GM12878 (cell line): Measurements from ENCODE around the gene SNRNP27. TPM values are rescaled to one million over a fixed set of nuclear protein-coding genes. Genes with fewer than 3 reads are reported as not detected.

Source experiments
- ATAC-seq: fragments of 200-7000 bp; cut with Tn5 transposase; 3 replicates; pipeline ENCODE4 v1.9.1; 2020; ENCODE audit warnings: mild to moderate bottlenecking, moderate library complexity
- BruUV-seq: library from RNA; stranded (reverse); fragments of 400-500 nt; replicated peaks from 2 replicates; lab custom pipeline; 2021; lab: Mats Ljungman, UMichigan
- CTCF ChIA-PET: fragments of 300-600 bp; sonication (Branson Sonifier 250); formaldehyde crosslinking; extraction: SDS; loops from one replicate; lab custom pipeline; 2021; ENCODE audit warnings: inconsistent platforms; lab: Yijun Ruan, JAX
- POLR2A ChIA-PET: fragments of 350-600 bp; formaldehyde crosslinking; extraction: SDS; loops from one replicate; lab custom pipeline; 2021; ENCODE audit warnings: inconsistent platforms; lab: Charles Lee
- RAD21 ChIA-PET: fragments of 300-600 bp; sonication (Branson Sonifier 250); formaldehyde crosslinking; loops from one replicate; lab custom pipeline; 2023; ENCODE audit warnings: antibody characterized with exemption; ENCODE audit not compliant: unreplicated experiment; lab: Charles Lee
- SMC1A ChIA-PET: fragments of 300-600 bp; sonication (Branson Sonifier 250); formaldehyde crosslinking; loops from one replicate; lab custom pipeline; 2023; ENCODE audit not compliant: unreplicated experiment, uncharacterized antibody; lab: Charles Lee
- DNase-seq: peaks from one replicate; pipeline ENCODE4 v3.0.0-alpha.2; 2011; ENCODE audit warnings: low read depth, low spot score
- FAIRE-seq: peaks from 3 replicates; lab custom pipeline; 2011; peaks lifted over from hg19 to GRCh38; lab: Jason Lieb, UNC
- H2AFZ ChIP-seq: 2 replicates; pipeline ENCODE4 v1.6.0; 2011; ENCODE audit warnings: low read depth, low read length, control low read depth; ENCODE audit not compliant: control insufficient read depth
- H3K27ac ChIP-seq: 2 replicates; pipeline ENCODE4 v1.5.1; 2011; ENCODE audit warnings: control low read depth; ENCODE audit not compliant: control insufficient read depth, insufficient read depth
- H3K27me3 ChIP-seq, 2 experiments: replicated peaks in 1 of 2; 2 replicates each; pipeline versions ENCODE4 v1.6.0 to v1.6.1; 2011; ENCODE audit warnings: low read length in 1 of 2; ENCODE audit not compliant: control insufficient read depth in 2 of 2, insufficient read depth in 2 of 2
- H3K36me3 ChIP-seq, 2 experiments: 2 replicates each; pipeline ENCODE4 v1.5.1; 2011; ENCODE audit warnings: low read length in 1 of 2; ENCODE audit not compliant: control insufficient read depth in 2 of 2, insufficient read depth in 2 of 2
- H3K4me1 ChIP-seq: 2 replicates; pipeline ENCODE4 v1.6.1; 2011; ENCODE audit warnings: mild to moderate bottlenecking, low read length, moderate library complexity, mixed read lengths; ENCODE audit not compliant: control insufficient read depth, insufficient read depth
- H3K4me2 ChIP-seq: 2 replicates; pipeline ENCODE4 v1.6.0; 2011; ENCODE audit warnings: control low read depth; ENCODE audit not compliant: control insufficient read depth, insufficient read depth
- H3K4me3 ChIP-seq: fragments of 200-600 bp; sonication (generic); 2 replicates; pipeline ENCODE4 v1.5.1; 2016
- H3K79me2 ChIP-seq: 2 replicates; pipeline ENCODE4 v1.6.0; 2011; ENCODE audit warnings: low read length; ENCODE audit not compliant: control insufficient read depth, insufficient read depth
- H3K9ac ChIP-seq: 2 replicates; pipeline ENCODE4 v1.8.0; 2011; ENCODE audit warnings: low read length, control low read depth, mixed read lengths; ENCODE audit not compliant: control insufficient read depth, insufficient read depth
- H3K9me3 ChIP-seq: replicated peaks from 3 replicates; pipeline ENCODE4 v1.5.1; 2011; ENCODE audit warnings: mild to moderate bottlenecking, low read length; ENCODE audit not compliant: control insufficient read depth, insufficient read depth
- H4K20me1 ChIP-seq: 2 replicates; pipeline ENCODE4 v1.6.0; 2011; ENCODE audit not compliant: control insufficient read depth, insufficient read depth
- ATF7 ChIP-seq: fragments of 450-650 bp; IDR thresholded peaks from 2 replicates; pipeline ENCODE4 v1.6.1; 2016; ENCODE audit warnings: low read depth, mild to moderate bottlenecking
- BACH1 ChIP-seq: fragments of 450-650 bp; IDR thresholded peaks from 2 replicates; pipeline ENCODE4 v1.6.1; 2017; ENCODE audit warnings: mild to moderate bottlenecking, borderline replicate concordance
- BHLHE40 ChIP-seq, 2 experiments: fragments of 450-650 bp in 1 of 2; IDR thresholded peaks; 2 replicates each; pipeline ENCODE4 v1.6.1; 2011 to 2017; ENCODE audit warnings: low read depth in 2 of 2, borderline replicate concordance in 1 of 2, improper control_type of control experiment in 1 of 2, low read length in 1 of 2, mild to moderate bottlenecking in 1 of 2
- CHD1 ChIP-seq: IDR thresholded peaks from 2 replicates; pipeline ENCODE4 v1.6.1; 2012; ENCODE audit warnings: low read depth, low read length, improper control_type of control experiment
- GATAD2B ChIP-seq: fragments of 450-650 bp; conservative IDR thresholded peaks from 2 replicates; pipeline ENCODE4 v1.6.1; 2017; ENCODE audit warnings: low read depth, mild to moderate bottlenecking, moderate library complexity
- MTA2 ChIP-seq: fragments of 450-650 bp; IDR thresholded peaks from 2 replicates; pipeline ENCODE4 v1.6.1; 2016; ENCODE audit warnings: low read depth, mild to moderate bottlenecking, moderate library complexity
- PAX8 ChIP-seq: fragments of 450-650 bp; IDR thresholded peaks from 2 replicates; pipeline ENCODE4 v1.6.1; 2017; ENCODE audit warnings: mild to moderate bottlenecking, moderate library complexity
- RFX5 ChIP-seq: IDR thresholded peaks from 2 replicates; pipeline ENCODE4 v1.6.1; 2011; ENCODE audit warnings: low read depth, low read length, improper control_type of control experiment
- RUNX3 ChIP-seq: IDR thresholded peaks from 2 replicates; pipeline ENCODE4 v1.6.1; 2012; ENCODE audit warnings: low read length, inconsistent platforms
- WGBS: methylation state at CpG from one replicate; pipeline ENCODE4 v1.1.6; 2016; ENCODE audit warnings: low lambda C conversion rate; ENCODE audit not compliant: insufficient replicate concordance, insufficient coverage; ENCODE audit errors: missing lambda C conversion rate; 5-methylcytosine and 5-hydroxymethylcytosine counted together
- in situ Hi-C: fragments of 300-500 bp; cut with MboI; formaldehyde crosslinking; loops from 9 replicates; pipeline ENCODE4 v1.14.3; 2018; ENCODE audit warnings: mixed read lengths
- intact Hi-C: fragments of 100-400 bp; cut with micrococcal nuclease; formaldehyde crosslinking; loops from one replicate; pipeline ENCODE4 v1.14.2; 2022; ENCODE audit not compliant: unreplicated experiment
- polyA plus RNA-seq, 11 experiments: library from polyadenylated mRNA; depleted of rRNA in 4 of 11; unstranded in 6 of 11; stranded (reverse) in 5 of 11; fragments of >200 nt; fragmentation: Nextera tagmentation in 4 of 11; fragmentation: Illumina TruSeq in 1 of 11; extraction: Ambion mirVana in 4 of 11; extraction: Trizol in 1 of 11; gene quantifications; 1 replicate in 1 of 11; 2 replicates in 10 of 11; pipeline versions ENCODE4 v1.2.1 to v1.2.3, GENCODE V29; 2011 to 2016; ENCODE audit warnings: inconsistent platforms in 2 of 11, missing spikeins in 2 of 11, low read depth in 1 of 11
- total RNA-seq, 4 experiments: library from RNA; depleted of rRNA in 3 of 4; stranded (reverse); fragments of >200 nt in 3 of 4; fragmentation: Illumina TruSeq in 1 of 4; extraction: Trizol in 1 of 4; gene quantifications; 2 replicates each; pipeline versions ENCODE4 v1.2.1 to v1.2.3, GENCODE V29; 2013 to 2021
- TF ChIP-seq, protein P1 (sequence below): IDR thresholded peaks from 2 replicates; pipeline ENCODE4 v1.6.1; 2012; ENCODE audit warnings: mild to moderate bottlenecking, low read depth, low read length
- TF ChIP-seq, protein P2 (sequence below): fragments of 450-650 bp; IDR thresholded peaks from 2 replicates; pipeline ENCODE4 v1.6.1; 2018; ENCODE audit warnings: borderline replicate concordance, mild to moderate bottlenecking; ENCODE audit not compliant: partially characterized antibody
- TF ChIP-seq, protein P3 (sequence below): IDR thresholded peaks from 2 replicates; pipeline ENCODE4 v1.6.1; 2012; ENCODE audit warnings: improper control_type of control experiment, low read depth, low read length; ENCODE audit not compliant: insufficient replicate concordance

SNRNP27 gene
- total and polyA plus RNA-seq, 10 of the 15 experiments (the other 5 are each of a cell fraction or from before 2014, with no cell fraction given) = 30.6 to 89.5 (median 49.2) TPM

DNA sequence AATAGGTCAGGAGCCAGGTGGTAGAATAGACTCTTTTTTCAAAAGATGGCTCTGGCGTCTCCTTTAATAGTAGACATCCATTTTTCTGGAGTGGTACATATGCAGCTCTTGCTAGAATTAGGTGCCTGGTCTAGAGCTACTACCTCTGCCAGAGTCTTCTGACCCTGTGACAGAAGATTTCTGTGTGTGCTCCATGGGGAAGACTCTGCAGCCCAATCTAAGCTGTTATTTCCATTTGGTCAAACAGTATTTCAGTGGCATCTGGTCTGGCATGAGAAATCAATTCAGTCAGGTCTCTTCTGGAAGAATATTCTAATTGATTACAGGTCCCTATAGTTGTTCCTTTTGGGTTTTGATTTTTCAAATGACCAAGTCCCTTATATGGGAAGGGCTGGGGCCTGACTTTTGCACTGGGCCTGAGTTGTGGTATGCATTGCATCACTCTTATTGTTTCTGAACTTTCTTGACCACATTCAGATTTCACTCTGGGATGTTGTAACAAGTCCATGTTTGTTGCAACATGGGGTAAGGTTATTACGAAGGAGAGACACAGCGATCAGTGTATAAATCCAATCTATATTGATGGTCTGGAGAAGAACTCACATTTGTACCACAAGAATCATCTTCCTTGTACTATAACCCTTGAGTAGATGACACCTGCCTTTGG lies 33.2 kb downstream of the SNRNP27 start:
- ATAC-seq = no peak
- Histone ChIP-seq H3K4me3 (no peak overlapping the region), H3K4me2 (no peak overlapping the region), H3K4me1 (peaks cover 4% of the 10 kb centered on the region; the same call in 1 of the 2 replicates), H3K27ac (no peak overlapping the region), H3K36me3 (0 out of 4 replicates have a peak, but pooled peaks cover 0 to 2% of the 10 kb centered on the region in 2 experiments), H4K20me1 (no peaks in the 10 kb centered on the region), H2AFZ (no peak overlapping the region), H3K9ac (no peak overlapping the region), H3K9me3 (no peaks in the 10 kb centered on the region), H3K79me2 (no peaks in the 10 kb centered on the region), H3K27me3 (no peaks in the 10 kb centered on the region)
- no peak for DNase-seq
- ChIA-PET POLR2A (no interaction called here), RAD21 (no interaction called here), SMC1A (interaction anchor here (1.7 kb wide), 1 partner anchor 142 kb away, joined by 5 read pairs; no protein-coding TSS in a partner anchor), CTCF (interaction anchor here (1.0 kb wide), 1 partner anchor 10 kb away, joined by 3 read pairs; no protein-coding TSS in a partner anchor)
- FAIRE-seq = no peak
- BruUV-seq = no TSS peak
- in situ Hi-C loops = no loop called here
- WGBS = 65% methylated on average over 3 of the region's 3 CpGs
- intact Hi-C loops = no loop called here
- TF ChIP-seq BHLHE40 (IDR thresholded peaks at IDR 0.05; ENCODE audit: borderline replicate concordance in 1 of 2, low read depth in 2 of 2, low read length in 1 of 2) = no peak
- TF ChIP-seq CHD1 = no peak
- TF ChIP-seq, protein P1, sequence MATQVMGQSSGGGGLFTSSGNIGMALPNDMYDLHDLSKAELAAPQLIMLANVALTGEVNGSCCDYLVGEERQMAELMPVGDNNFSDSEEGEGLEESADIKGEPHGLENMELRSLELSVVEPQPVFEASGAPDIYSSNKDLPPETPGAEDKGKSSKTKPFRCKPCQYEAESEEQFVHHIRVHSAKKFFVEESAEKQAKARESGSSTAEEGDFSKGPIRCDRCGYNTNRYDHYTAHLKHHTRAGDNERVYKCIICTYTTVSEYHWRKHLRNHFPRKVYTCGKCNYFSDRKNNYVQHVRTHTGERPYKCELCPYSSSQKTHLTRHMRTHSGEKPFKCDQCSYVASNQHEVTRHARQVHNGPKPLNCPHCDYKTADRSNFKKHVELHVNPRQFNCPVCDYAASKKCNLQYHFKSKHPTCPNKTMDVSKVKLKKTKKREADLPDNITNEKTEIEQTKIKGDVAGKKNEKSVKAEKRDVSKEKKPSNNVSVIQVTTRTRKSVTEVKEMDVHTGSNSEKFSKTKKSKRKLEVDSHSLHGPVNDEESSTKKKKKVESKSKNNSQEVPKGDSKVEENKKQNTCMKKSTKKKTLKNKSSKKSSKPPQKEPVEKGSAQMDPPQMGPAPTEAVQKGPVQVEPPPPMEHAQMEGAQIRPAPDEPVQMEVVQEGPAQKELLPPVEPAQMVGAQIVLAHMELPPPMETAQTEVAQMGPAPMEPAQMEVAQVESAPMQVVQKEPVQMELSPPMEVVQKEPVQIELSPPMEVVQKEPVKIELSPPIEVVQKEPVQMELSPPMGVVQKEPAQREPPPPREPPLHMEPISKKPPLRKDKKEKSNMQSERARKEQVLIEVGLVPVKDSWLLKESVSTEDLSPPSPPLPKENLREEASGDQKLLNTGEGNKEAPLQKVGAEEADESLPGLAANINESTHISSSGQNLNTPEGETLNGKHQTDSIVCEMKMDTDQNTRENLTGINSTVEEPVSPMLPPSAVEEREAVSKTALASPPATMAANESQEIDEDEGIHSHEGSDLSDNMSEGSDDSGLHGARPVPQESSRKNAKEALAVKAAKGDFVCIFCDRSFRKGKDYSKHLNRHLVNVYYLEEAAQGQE = no peak
- TF ChIP-seq GATAD2B = no peak
- no peak for TF ChIP-seq RFX5
- TF ChIP-seq, protein P2, sequence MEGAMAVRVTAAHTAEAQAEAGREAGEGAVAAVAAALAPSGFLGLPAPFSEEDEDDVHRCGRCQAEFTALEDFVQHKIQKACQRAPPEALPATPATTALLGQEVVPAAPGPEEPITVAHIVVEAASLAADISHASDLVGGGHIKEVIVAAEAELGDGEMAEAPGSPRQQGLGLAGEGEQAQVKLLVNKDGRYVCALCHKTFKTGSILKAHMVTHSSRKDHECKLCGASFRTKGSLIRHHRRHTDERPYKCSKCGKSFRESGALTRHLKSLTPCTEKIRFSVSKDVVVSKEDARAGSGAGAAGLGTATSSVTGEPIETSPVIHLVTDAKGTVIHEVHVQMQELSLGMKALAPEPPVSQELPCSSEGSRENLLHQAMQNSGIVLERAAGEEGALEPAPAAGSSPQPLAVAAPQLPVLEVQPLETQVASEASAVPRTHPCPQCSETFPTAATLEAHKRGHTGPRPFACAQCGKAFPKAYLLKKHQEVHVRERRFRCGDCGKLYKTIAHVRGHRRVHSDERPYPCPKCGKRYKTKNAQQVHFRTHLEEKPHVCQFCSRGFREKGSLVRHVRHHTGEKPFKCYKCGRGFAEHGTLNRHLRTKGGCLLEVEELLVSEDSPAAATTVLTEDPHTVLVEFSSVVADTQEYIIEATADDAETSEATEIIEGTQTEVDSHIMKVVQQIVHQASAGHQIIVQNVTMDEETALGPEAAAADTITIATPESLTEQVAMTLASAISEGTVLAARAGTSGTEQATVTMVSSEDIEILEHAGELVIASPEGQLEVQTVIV = no peak
- TF ChIP-seq ATF7 = no peak
- TF ChIP-seq PAX8 = no peak
- TF ChIP-seq RUNX3 = no peak
- no peak for TF ChIP-seq MTA2
- TF ChIP-seq BACH1 = no peak
- TF ChIP-seq, protein P3, sequence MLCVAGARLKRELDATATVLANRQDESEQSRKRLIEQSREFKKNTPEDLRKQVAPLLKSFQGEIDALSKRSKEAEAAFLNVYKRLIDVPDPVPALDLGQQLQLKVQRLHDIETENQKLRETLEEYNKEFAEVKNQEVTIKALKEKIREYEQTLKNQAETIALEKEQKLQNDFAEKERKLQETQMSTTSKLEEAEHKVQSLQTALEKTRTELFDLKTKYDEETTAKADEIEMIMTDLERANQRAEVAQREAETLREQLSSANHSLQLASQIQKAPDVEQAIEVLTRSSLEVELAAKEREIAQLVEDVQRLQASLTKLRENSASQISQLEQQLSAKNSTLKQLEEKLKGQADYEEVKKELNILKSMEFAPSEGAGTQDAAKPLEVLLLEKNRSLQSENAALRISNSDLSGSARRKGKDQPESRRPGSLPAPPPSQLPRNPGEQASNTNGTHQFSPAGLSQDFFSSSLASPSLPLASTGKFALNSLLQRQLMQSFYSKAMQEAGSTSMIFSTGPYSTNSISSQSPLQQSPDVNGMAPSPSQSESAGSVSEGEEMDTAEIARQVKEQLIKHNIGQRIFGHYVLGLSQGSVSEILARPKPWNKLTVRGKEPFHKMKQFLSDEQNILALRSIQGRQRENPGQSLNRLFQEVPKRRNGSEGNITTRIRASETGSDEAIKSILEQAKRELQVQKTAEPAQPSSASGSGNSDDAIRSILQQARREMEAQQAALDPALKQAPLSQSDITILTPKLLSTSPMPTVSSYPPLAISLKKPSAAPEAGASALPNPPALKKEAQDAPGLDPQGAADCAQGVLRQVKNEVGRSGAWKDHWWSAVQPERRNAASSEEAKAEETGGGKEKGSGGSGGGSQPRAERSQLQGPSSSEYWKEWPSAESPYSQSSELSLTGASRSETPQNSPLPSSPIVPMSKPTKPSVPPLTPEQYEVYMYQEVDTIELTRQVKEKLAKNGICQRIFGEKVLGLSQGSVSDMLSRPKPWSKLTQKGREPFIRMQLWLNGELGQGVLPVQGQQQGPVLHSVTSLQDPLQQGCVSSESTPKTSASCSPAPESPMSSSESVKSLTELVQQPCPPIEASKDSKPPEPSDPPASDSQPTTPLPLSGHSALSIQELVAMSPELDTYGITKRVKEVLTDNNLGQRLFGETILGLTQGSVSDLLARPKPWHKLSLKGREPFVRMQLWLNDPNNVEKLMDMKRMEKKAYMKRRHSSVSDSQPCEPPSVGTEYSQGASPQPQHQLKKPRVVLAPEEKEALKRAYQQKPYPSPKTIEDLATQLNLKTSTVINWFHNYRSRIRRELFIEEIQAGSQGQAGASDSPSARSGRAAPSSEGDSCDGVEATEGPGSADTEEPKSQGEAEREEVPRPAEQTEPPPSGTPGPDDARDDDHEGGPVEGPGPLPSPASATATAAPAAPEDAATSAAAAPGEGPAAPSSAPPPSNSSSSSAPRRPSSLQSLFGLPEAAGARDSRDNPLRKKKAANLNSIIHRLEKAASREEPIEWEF = no peak
